IPS-18c (cell line): Measurements from ENCODE around the gene TMEM132C.
"Not testable (repeated sequence)": the region's sequence is repeated elsewhere in the genome, so short reads cannot be mapped to it uniquely, and the experiment has no call there.

Experiments used
- H3K4me3 ChIP-seq: 2 replicates; pipeline ENCODE4 v1.7.0; 2013; ENCODE audit warnings: low read depth, mild to moderate bottlenecking, low read length, moderate library complexity; ENCODE audit not compliant: insufficient read depth
- H3K9me3 ChIP-seq: one replicate; pipeline ENCODE4 v1.6.1; 2013; ENCODE audit warnings: mild to moderate bottlenecking, low read length, moderate library complexity; ENCODE audit not compliant: control insufficient read depth, insufficient read depth

The TMEM132C gene

DNA sequence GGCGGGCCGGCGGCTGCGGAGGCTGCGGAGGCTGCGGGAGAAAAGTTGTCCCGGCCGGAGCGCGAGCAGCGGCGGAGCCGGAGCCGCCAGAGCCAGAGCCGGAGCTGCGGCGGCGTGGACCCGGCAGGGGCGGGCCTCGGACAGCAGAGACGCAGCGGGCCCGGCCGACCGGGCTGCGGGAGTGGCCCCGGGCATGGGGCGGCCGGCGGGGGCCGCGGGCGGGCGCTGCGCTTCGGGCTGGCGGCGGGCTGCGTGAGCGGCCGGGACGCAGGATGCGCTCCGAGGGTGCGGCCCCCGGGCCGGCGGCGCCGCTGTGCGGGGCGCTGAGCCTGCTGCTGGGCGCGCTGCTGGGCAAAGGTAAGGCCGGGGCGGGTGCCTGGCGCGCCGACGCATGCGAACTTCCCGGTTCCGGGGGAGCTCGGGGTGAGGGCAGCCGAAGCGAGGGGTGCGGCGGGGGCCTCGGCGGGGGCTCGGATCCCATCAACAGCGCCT, at the start of gene TMEM132C:
TMEM132C (plus strand) TSS at position 40 of the 492 bp plus-strand sequence; CDS start at position 273, 233 bp downstream.
- peak within 1 kb of the TSS; percentile 55 for H3K4me3 ChIP-seq

DNA sequence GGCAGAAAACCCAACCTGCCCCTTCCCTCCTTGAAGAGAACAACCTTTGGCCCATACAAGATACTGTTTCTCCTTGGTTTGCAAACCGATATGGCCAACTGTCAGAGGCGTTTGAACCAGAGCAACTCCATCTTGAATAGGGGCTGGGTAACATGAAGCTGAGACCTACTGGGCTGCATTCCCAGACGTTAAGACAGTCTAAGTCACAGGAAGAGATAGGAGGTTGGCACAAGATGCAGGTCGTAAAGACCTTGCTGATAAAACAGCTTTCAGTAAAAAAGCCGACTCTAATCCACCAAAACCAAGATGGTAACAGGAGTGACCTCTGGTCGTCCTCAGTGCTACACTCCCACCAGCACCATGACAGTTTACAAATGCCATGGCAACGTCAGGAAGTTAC, 42.7 kb upstream of the TMEM132C start:
- H3K9me3 ChIP-seq = peaks cover 2% of the 10 kb centered on the region
- H3K4me3 ChIP-seq = no peak overlapping the region

More for the DNA sequence above, at the start of gene TMEM132C:
- H3K9me3 ChIP-seq = peaks cover 6% of the 10 kb centered on the region

DNA sequence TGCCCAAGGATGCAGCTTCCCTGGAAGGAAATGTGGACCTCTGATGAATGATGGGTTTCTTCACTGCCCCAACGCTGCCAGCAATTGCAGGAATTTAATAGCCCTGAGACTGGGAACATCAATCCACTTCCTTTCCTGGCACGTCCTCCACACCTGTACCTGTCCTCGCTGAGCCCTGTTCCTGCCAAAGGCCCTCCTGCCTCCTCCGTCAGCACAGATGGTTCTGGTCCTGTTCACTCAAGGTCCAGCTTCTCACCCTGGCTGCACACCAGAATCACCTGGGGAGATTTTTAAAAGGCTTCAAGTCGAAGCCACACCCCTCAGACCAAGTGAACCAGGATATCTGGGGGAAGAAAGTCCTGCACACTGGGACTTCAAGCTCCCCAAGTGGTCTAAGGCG, 38.4 kb upstream of the TMEM132C start:
- Histone ChIP-seq H3K9me3 (peaks cover 2% of the 10 kb centered on the region), H3K4me3 (no peak overlapping the region)

DNA sequence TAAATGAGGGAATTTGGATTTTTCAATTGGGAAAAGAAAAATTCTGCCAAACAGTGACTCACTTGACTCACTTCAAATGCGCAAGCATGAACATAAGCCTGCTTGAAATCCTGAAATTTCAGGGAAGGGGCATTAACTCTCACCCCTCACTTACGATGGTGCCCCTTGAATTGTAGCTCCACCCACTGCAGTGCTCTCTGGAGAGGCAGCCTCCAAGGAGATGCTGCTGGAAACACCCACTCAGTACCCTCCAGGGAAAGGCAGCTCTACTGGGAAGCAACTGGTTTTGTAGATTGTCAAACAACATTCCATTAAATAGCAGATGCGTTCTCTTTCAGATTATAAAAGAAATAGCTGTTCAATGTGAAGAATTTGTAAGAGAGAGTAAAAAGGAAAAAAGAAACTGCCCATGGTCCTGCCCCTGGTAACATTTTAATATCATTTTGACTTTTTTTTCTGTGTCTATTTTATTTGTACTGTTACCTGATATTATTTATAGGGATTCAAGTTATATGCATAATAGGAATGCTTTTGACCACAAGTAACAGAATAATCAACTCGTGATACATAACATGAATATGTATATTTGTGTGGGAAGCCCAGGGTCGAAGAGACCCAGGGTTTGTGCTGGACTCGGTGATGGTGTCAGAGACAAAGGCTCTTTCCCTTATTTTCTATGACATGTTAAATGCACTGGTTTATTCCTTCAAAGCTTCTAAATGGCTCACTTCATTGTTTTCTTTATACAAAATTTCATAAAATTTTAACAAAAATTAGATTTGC, 31.1 kb upstream of the TMEM132C start:
- Histone ChIP-seq H3K4me3 (no peak overlapping the region), H3K9me3 (no peaks in the 10 kb centered on the region)

DNA sequence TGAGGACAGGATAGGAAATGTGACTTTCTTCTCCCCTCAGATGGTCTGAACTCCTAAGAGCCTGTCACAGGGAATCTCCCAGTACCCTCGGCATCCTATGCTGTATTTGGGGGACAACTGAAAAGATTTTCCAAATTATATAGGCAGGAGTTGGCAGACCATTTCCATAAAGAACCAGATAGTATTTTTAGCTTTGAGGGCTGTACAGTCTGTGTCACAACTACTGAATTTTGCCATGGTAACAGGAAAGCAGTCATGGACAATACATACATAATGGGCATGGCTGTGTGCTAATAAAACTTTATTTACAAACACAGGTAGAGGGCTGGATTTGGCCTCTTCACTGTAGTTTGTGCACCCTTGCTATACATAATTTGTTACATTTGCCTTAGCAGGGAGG, 30.4 kb upstream of the TMEM132C start:
- Histone ChIP-seq H3K4me3 (no peak overlapping the region), H3K9me3 (no peaks in the 10 kb centered on the region)

DNA sequence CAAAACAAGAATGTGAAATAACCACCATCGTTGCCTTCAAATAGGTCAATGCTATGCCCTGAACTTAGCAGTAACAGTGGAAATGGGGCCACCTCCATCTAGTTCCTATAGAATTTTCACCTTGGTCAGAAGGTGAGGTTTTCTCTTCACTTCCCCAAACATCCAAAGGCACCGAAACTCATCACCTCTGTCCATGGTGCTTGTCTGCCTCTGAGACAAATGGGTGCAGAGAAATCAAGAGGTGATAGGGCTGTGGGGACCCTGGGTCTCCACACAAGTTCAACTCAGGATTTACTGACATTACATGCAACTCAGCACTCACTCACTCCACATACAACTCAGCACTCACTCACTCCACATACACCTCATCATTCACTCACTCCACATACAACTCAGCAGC, 26.2 kb upstream of the TMEM132C start:
- Histone ChIP-seq H3K9me3 (no peaks in the 10 kb centered on the region), H3K4me3 (no peak overlapping the region)

DNA sequence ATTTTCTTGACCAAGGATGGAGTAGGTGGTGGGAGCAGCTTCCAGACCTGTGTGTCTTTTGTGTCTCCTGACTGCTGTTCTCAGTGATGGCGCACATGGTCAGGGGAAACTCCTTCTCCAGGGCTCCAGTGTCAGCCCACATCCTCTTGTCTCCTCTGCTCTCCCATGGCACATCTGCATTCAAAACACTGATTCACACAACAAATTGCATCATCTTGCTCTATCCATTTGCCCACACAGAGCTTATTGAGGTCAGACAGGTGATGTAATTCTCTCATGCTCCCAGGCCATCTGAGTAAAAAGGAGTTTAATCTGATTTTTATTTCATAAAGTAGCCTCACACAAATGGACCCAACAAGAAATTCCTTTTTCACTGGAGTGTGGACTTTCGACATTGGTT, 21.8 kb upstream of the TMEM132C start:
- no peak overlapping the region for H3K4me3 ChIP-seq
- H3K9me3 ChIP-seq = no peaks in the 10 kb centered on the region

DNA sequence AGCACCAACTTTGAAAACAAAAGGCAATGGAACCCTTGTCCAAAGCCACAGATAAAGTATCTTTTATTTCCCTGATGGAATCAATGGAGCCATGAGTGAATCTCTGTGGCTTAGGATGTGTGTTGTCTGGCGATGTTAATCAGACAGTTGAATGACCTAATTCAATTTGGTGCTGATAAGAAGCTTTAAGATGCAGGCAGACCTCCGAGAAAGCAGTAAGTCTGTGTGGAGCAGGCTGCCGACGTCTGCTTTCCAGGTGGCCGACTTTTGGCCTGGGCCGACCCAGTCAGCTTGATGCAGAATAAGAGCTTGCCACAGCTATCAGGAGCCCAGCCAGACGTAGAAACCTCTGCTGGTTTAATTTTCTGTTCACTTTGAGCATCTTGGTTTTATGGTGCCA, 21.1 kb upstream of the TMEM132C start:
- no peak overlapping the region for H3K4me3 ChIP-seq
- no peaks in the 10 kb centered on the region for H3K9me3 ChIP-seq

DNA sequence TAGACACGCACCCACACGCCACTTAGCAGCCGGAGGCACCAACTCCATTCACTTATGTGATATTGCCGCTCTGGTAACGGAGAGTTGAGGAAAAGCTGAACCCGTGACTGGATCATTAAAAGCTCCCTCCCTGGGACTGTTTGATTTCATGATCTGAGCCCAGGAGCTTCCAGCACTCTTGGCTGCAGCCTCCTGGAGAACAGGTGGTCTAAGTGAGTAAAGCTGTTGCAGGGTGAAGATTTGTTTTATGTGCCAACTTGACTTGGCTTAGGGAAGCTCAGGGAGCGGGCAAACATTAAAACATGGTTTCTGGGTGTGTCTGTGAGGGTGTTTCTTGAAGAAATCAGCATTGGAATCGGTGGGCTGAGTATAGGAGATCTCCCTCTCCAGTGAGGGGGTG, 16.9 kb upstream of the TMEM132C start:
- H3K9me3 ChIP-seq = no peaks in the 10 kb centered on the region
- no peak overlapping the region for H3K4me3 ChIP-seq

DNA sequence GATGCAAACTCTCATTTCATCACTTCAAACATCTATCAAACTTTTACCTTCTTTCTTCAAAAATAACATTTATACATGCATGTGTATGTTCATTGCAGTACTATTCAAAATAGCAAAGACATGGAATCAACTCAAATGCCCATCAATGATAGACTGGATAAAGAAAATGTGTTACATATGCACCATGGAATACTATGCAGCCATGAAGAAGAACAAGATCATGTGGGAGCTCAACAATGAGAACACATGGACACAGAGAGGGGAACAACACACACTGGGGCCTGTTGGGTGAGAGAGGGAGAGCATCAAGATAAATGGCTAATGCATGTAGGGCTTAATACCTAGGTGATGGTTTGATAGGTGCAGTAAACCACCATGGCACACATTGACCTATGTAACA, 13.1 kb upstream of the TMEM132C start:
- not testable (repeated sequence) for H3K4me3 ChIP-seq

DNA sequence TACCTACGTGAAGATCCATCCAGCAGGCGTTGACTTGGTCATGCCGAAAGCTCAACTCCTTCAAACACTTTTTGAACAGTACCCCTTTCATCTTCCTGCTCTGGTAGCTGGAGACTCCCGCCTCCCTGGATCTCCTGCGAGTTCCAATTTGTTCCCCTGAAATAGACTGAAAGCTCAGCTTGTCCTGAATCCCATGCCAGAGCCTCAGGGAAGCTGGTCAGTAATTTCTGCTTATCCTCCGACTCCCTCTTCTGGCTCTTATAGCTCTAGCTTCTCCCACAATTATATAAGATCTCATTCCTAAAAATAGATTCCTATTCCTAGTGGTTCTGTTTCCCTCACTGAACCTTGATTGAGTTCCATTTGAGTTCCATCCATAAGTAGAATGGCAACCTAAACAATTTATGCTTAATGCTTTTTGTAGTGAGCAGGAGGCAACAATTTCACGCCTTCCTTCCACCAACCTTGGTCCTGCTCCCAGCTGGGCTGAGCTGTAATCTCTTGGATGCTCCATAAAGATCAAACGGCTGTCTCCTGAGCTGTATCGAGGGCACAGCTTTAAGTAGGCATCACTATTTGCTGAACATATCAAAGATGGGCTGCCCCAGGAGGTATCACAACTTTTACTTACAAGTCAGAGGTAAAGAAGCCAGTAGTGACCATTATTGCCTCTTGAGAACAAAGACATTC, 8.0 kb upstream of the TMEM132C start:
- H3K4me3 ChIP-seq = no peak overlapping the region
- peaks cover under 1% of the 10 kb centered on the region for H3K9me3 ChIP-seq

More for the DNA sequence above, 13.1 kb upstream of the TMEM132C start:
- not testable (repeated sequence) for H3K9me3 ChIP-seq

DNA sequence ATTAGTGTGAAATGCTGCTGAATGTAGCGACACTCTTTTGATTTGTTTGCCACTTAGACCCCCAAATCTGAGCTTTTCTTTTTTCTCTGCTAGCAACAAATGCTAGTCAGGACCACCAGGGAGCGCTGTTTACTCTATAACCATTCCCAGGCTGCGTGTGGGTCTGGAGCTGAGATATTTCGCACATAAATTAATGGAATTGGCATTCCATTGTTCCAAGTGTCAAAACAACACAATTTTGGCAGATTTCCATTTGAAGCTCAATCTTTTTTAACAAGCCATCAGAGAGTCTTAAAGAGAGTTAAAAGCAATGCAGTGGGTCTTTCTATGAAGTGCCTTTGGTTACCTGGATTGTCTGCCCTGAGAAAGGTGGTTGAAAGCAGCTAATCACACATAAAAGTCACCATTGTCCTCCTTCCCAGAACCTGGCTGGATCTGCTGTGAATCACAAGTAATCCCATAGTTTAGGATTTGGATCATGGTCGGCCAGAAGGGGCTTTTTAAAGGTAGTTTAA, 7.4 kb upstream of the TMEM132C start:
- H3K4me3 ChIP-seq = no peak overlapping the region
- peaks cover 2% of the 10 kb centered on the region for H3K9me3 ChIP-seq

DNA sequence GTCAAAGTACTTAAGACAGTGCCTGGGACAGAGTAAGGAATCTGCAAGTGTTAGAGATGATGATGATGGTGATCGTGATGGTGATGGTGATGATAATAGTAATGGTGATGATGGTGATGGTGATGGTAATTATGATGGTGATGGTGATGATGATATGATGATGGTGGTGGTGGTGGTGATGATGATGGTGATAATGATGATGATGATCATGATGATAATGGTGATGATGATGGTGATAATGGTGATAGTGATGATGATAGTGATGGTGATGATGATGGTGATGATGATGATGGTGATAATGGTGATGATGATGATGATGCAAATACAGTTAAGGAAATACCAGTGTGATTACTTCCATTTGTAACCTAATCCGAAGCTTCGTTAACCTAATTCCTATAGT, 5.2 kb upstream of the TMEM132C start:
- no peak overlapping the region for H3K4me3 ChIP-seq
- peaks cover 2% of the 10 kb centered on the region for H3K9me3 ChIP-seq

DNA sequence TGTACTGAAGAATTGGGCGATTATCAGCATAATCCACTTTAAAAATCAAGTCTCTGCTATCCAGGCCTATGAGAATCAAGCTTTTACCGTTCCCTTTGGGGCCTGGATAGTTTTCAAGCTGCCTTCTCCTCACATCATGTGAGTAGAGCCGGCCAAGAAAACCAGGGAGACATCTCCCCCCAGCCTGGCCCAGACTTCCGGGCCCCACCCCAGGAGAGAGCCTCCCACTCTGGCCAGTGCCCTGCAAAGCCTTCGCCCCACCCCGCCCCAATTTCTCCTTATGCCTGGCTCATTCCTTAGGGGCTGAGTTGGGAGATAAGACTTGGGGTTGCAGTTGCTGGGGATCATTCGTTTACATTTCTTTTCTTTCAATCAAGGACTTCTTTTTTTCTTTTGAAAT, 1.4 kb upstream of the TMEM132C start:
- H3K4me3 ChIP-seq = no peak overlapping the region
- H3K9me3 ChIP-seq = peaks cover 6% of the 10 kb centered on the region

DNA sequence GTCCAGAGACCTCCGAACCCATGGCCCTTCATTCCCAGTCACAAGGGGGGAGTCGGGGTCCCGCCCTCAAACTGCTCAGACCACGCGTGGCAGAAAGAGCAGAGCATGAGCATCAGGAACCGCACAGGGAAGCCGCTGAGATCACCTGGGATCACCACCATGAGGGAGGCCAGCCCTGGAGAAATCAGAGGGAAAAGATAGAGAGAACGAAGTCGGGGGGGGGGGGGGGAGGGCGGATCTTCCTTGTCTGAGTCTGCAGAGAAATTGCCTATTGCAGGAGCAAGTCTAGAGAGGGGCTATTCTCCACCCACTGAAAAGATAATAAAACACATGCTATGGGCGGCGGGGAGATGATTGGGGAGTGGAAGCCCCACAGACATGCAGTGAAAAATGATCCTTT, 884 bp upstream of the TMEM132C start:
- peak overlapping the region; percentile 53; the same call in 1 of the 2 replicates for H3K4me3 ChIP-seq
- H3K9me3 ChIP-seq = peaks cover 6% of the 10 kb centered on the region

DNA sequence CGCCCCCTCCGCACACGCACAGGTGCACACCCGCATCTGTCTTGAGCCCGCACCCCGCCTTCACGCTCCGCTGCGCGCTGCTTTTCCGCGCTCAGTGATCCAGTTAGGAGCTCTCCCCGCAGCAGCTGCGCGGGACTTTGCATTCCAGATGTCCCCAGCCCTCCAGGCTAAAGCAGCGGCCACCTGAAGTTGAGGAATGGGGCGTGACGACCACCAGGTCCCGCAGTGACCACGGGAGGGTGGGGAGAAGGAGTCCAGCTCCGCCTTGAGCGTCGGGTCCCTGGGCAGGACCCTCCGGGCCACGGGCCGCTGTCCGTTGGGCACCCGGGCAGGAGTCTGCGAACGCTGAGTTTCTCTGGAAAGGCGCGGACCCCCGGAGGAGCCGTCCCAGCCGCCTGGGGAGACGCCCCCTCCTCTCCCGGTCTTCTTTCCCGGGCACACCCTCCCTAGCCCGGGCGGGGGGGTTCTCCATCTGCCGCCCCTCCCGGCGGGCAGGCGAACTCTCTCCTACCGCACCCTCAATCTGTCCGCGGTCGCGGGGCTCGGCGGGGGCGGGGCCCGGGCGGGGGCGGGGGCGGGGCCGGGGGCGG, 334 bp upstream of the TMEM132C start:
- H3K4me3 ChIP-seq = peak overlapping the region; percentile 53; the same call in 1 of the 2 replicates

DNA sequence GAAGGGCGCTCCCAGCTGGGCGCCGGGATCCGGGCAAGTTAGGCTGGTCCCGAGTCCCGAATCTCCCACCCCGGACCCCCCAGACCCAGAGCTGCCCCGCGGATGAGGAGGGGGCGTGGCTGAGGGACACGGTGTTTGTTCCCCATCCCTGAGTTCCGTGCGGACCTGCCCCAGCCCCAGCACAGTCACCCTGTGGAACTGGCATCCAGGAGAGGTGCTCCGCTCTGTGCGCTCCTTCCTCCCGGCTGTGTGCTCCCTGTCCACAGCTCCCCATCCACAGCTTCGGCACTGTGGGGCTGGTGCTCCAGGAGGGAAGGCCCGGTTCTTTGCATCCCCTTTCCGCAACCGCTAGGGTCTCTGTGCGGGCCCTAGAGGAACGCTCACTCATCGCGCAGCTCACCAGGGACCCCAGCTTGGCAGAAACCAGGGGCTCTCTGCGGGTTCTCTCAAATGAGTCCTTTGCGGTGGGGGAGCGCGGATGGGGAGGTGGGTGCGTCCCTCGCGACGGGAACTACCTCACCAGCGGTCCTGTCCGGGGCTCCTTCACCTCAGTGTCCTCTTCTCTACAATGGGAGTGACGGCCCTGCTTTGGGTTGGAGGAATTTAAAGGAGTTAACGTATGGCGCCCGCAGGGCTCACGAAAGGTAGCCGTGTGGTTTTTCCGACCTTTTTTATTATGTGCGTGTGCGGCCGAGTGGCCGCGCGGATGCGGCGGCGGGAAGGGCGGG, 845 bp downstream of the TMEM132C start:
- Histone ChIP-seq H3K9me3 (peaks cover 6% of the 10 kb centered on the region), H3K4me3 (peak overlapping the region; percentile 55)

More for the DNA sequence above, 334 bp upstream of the TMEM132C start:
- peaks cover 6% of the 10 kb centered on the region for H3K9me3 ChIP-seq
